ENCODE results near the gene ANKRD13C. TPM values are rescaled to one million over a fixed set of nuclear protein-coding genes. Genes with fewer than 3 reads are reported as not detected.

Gene ANKRD13C
- polyA plus RNA-seq, 1 donor (not counting 4 experiments of a cell fraction or from before 2014, with no cell fraction given), result 13.4 TPM

DNA sequence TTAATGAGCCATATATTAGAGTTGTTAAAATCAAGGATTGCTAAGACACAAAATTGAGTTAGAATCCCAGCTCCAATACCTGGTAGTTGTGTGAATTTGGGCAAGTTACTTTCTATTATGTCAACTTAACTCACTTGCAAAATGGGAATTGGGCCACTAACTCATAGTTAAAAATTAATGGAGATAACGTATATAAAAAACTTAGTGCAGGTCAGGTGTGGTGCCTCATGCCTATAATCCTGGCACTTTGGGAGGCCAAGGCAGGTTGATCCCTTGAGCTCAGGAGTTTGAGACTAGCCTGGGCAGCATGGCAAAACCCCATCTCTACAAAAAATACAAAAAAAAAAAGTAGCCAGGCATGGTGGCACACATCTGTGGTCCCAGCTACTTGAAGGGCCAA, 75.8 kb downstream of the ANKRD13C start:
- Histone ChIP-seq H3K9me3 (ENCODE audit: control insufficient read depth, low read depth, low read length) (no peaks in the 10 kb centered on the region), H2AFZ (ENCODE audit: control insufficient read depth, low read length) (no peak overlapping the region), H3K27ac (ENCODE audit: control insufficient read depth, insufficient read depth, low read length) (no peak overlapping the region), H3K9ac (ENCODE audit: control insufficient read depth, extremely low read depth, insufficient read depth, low read length) (no peak overlapping the region), H3K36me3 (ENCODE audit: control insufficient read depth in 2 of 2, extremely low read depth in 1 of 2, insufficient read depth in 2 of 2, low read length in 2 of 2) (peaks cover 0 to 4% of the 10 kb centered on the region in 2 experiments), H3K27me3 (ENCODE audit: control insufficient read depth, extremely low read depth, insufficient read depth, low read length) (no peaks in the 10 kb centered on the region), H3K4me1 (ENCODE audit: control insufficient read depth, extremely low read depth, insufficient read depth, low read length) (no peaks in the 10 kb centered on the region), H3K4me2 (ENCODE audit: control insufficient read depth, extremely low read depth, insufficient read depth, low read depth, low read length) (no peak overlapping the region), H3K9me1 (ENCODE audit: control insufficient read depth, extremely low read depth, insufficient read depth, low read length) (no peaks in the 10 kb centered on the region), H4K20me1 (ENCODE audit: control insufficient read depth, extremely low read depth, insufficient read depth, low read length) (no peaks in the 10 kb centered on the region), H3K4me3 (ENCODE audit: control insufficient read depth in 2 of 3, extremely low read depth in 1 of 3, insufficient read depth in 2 of 3, low read depth in 1 of 3, low read length in 3 of 3) (no peak overlapping the region), H3K79me2 (ENCODE audit: control insufficient read depth, insufficient read depth, low read length) (no peaks in the 10 kb centered on the region)
- no peak for TF ChIP-seq EZH2 (IDR thresholded peaks at IDR 0.05; ENCODE audit: low read length)
- TF ChIP-seq, protein P1, sequence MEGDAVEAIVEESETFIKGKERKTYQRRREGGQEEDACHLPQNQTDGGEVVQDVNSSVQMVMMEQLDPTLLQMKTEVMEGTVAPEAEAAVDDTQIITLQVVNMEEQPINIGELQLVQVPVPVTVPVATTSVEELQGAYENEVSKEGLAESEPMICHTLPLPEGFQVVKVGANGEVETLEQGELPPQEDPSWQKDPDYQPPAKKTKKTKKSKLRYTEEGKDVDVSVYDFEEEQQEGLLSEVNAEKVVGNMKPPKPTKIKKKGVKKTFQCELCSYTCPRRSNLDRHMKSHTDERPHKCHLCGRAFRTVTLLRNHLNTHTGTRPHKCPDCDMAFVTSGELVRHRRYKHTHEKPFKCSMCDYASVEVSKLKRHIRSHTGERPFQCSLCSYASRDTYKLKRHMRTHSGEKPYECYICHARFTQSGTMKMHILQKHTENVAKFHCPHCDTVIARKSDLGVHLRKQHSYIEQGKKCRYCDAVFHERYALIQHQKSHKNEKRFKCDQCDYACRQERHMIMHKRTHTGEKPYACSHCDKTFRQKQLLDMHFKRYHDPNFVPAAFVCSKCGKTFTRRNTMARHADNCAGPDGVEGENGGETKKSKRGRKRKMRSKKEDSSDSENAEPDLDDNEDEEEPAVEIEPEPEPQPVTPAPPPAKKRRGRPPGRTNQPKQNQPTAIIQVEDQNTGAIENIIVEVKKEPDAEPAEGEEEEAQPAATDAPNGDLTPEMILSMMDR (optimal IDR thresholded peaks at IDR 0.05 in 1 of 3, IDR thresholded peaks at IDR 0.05 in 1 of 3, conservative IDR thresholded peaks at IDR 0.05 in 1 of 3; ENCODE audit: extremely low read depth in 1 of 3, insufficient read depth in 2 of 3, low read length in 3 of 3), result no peak
- FAIRE-seq (no peak), DNase-seq (ENCODE audit: low read depth, low spot score) (no peak)
- dilution Hi-C loops (cut with MboI; ENCODE audit: extremely low pct_ligation_motif_present, low sequenced_read_pairs), result no loop called here

DNA sequence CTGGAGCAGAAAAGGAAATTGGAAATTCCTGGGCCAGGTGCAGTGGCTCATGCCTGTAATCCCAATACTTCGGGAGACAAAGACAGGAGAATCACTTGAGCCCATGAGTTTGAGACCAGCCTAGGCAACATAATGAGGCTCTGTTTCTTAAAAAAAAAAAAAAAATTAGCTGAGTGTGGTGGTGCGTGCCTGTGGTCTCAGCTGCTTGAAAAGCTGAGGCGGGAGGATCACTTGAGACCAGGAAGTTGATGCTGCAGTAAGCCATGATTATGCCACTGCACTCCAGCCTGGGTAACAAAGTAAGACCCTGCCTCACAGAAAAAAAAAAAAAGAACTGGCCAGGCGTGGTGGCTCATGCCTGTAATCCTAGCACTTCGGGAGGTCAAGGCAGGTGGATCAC, 76.6 kb downstream of the ANKRD13C start:
- FAIRE-seq, result no peak
- Histone ChIP-seq H3K27ac (ENCODE audit: control insufficient read depth, insufficient read depth, low read length) (no peak overlapping the region), H3K79me2 (ENCODE audit: control insufficient read depth, insufficient read depth, low read length) (no peaks in the 10 kb centered on the region), H3K9ac (ENCODE audit: control insufficient read depth, extremely low read depth, insufficient read depth, low read length) (no peak overlapping the region), H4K20me1 (ENCODE audit: control insufficient read depth, extremely low read depth, insufficient read depth, low read length) (no peaks in the 10 kb centered on the region), H3K4me2 (ENCODE audit: control insufficient read depth, extremely low read depth, insufficient read depth, low read depth, low read length) (no peak overlapping the region), H2AFZ (ENCODE audit: control insufficient read depth, low read length) (no peak overlapping the region), H3K9me1 (ENCODE audit: control insufficient read depth, extremely low read depth, insufficient read depth, low read length) (no peaks in the 10 kb centered on the region), H3K4me3 (ENCODE audit: control insufficient read depth in 2 of 3, extremely low read depth in 1 of 3, insufficient read depth in 2 of 3, low read depth in 1 of 3, low read length in 3 of 3) (no peak overlapping the region), H3K36me3 (ENCODE audit: control insufficient read depth in 2 of 2, extremely low read depth in 1 of 2, insufficient read depth in 2 of 2, low read length in 2 of 2) (peaks cover 0 to 4% of the 10 kb centered on the region in 2 experiments), H3K27me3 (ENCODE audit: control insufficient read depth, extremely low read depth, insufficient read depth, low read length) (no peaks in the 10 kb centered on the region), H3K4me1 (ENCODE audit: control insufficient read depth, extremely low read depth, insufficient read depth, low read length) (no peaks in the 10 kb centered on the region), H3K9me3 (ENCODE audit: control insufficient read depth, low read depth, low read length) (no peaks in the 10 kb centered on the region)
- TF ChIP-seq, protein P1 (optimal IDR thresholded peaks at IDR 0.05 in 1 of 3, IDR thresholded peaks at IDR 0.05 in 1 of 3, conservative IDR thresholded peaks at IDR 0.05 in 1 of 3; ENCODE audit: extremely low read depth in 1 of 3, insufficient read depth in 2 of 3, low read length in 3 of 3), result no peak
- TF ChIP-seq EZH2 (IDR thresholded peaks at IDR 0.05; ENCODE audit: low read length), result no peak
- dilution Hi-C loops (cut with MboI; ENCODE audit: extremely low pct_ligation_motif_present, low sequenced_read_pairs), result no loop called here
- DNase-seq (ENCODE audit: low read depth, low spot score), result no peak

All from keratinocyte (primary cell).